Panc1 (cell line): Measurements from ENCODE around the gene KLHL41. TPM values are rescaled to one million over a fixed set of nuclear protein-coding genes. Genes with fewer than 3 reads are reported as not detected.
"Not testable (repeated sequence)": the region's sequence is repeated elsewhere in the genome, so short reads cannot be mapped to it uniquely, and the experiment has no call there.

Source experiments
- ATAC-seq: fragments of 200-7000 bp; cut with Tn5 transposase; 2 replicates; pipeline ENCODE4 v1.9.1; 2020; ENCODE audit warnings: mild to moderate bottlenecking, moderate library complexity
- BruUV-seq: library from RNA; stranded (reverse); fragments of 400-500 nt; replicated peaks from 2 replicates; lab custom pipeline; 2021; lab: Mats Ljungman, UMichigan
- CTCF ChIA-PET: fragments of 300-600 bp; sonication (Branson Sonifier 250); formaldehyde crosslinking; loops from one replicate; lab custom pipeline; 2022; ENCODE audit warnings: antibody characterized with exemption; lab: Charles Lee
- POLR2A ChIA-PET: fragments of 300-600 bp; sonication (Branson Sonifier 250); formaldehyde crosslinking; loops from one replicate; lab custom pipeline; 2022; ENCODE audit warnings: antibody characterized with exemption; lab: Charles Lee
- DNase-seq: peaks from one replicate; pipeline ENCODE4 v3.0.0-alpha.2; 2010; ENCODE audit warnings: low read depth, low spot score
- H3K27ac ChIP-seq: 2 replicates; pipeline ENCODE4 v1.5.1; 2011; ENCODE audit warnings: mild to moderate bottlenecking, low read length, inconsistent platforms
- H3K27me3 ChIP-seq: fragments of 200-500 bp; sonication (Bioruptor generic); 2 replicates; pipeline ENCODE4 v1.6.0; 2014; ENCODE audit warnings: low read length, inconsistent platforms; ENCODE audit not compliant: control insufficient read depth, insufficient read depth
- H3K36me3 ChIP-seq: fragments of 200-500 bp; sonication (Bioruptor generic); 2 replicates; pipeline ENCODE4 v1.5.1; 2014; ENCODE audit warnings: inconsistent platforms, mild to moderate bottlenecking, low read length, moderate library complexity; ENCODE audit not compliant: control insufficient read depth, insufficient read depth
- H3K4me1 ChIP-seq: 2 replicates; pipeline ENCODE4 v1.5.1; 2011; ENCODE audit warnings: inconsistent platforms, mild to moderate bottlenecking, low read length, moderate library complexity; ENCODE audit not compliant: control insufficient read depth, insufficient read depth
- H3K4me3 ChIP-seq, 2 experiments: 2 replicates each; pipeline ENCODE4 v1.5.1; 2011 to 2012; ENCODE audit warnings: low read depth in 2 of 2, low read length in 2 of 2, mild to moderate bottlenecking in 2 of 2, inconsistent platforms in 1 of 2, moderate library complexity in 1 of 2
- H3K9me3 ChIP-seq: fragments of 200-500 bp; sonication (Bioruptor generic); 2 replicates; pipeline ENCODE4 v1.5.1; 2014; ENCODE audit warnings: low read depth, mild to moderate bottlenecking, inconsistent platforms, low read length, moderate library complexity; ENCODE audit not compliant: control insufficient read depth, insufficient read depth
- REST ChIP-seq, 2 experiments: IDR thresholded peaks; 2 replicates each; pipeline ENCODE4 v1.6.1; 2011 to 2012; ENCODE audit warnings: low read depth in 2 of 2, control low read depth in 1 of 2, low read length in 1 of 2, mild to moderate bottlenecking in 1 of 2, moderate library complexity in 1 of 2; ENCODE audit not compliant: insufficient read depth in 1 of 2
- SIN3A ChIP-seq: IDR thresholded peaks from 2 replicates; pipeline ENCODE4 v1.6.1; 2012; ENCODE audit warnings: low read depth, mild to moderate bottlenecking, low read length, moderate library complexity, borderline replicate concordance; ENCODE audit not compliant: insufficient read depth
- TCF7L2 ChIP-seq: IDR thresholded peaks from 2 replicates; pipeline ENCODE4 v1.6.1; 2011; ENCODE audit warnings: mild to moderate bottlenecking, low read depth, low read length, inconsistent platforms
- in situ Hi-C: cut with HindIII; loops from 2 replicates; pipeline ENCODE4 v1.10.0; 2016; ENCODE audit warnings: low sequenced_read_pairs, low pct_unique_long_range_greater_than_20kb
- intact Hi-C: fragments of 100-400 bp; cut with micrococcal nuclease; formaldehyde crosslinking; loops from one replicate; pipeline ENCODE4 v1.10.0; 2022; ENCODE audit not compliant: unreplicated experiment
- total RNA-seq: library from RNA; stranded (reverse); gene quantifications from one replicate; pipeline ENCODE4 v1.2.1, GENCODE V29; 2021; ENCODE audit not compliant: unreplicated experiment
- TF ChIP-seq, protein P1 (sequence below): fragments of 450-650 bp; IDR thresholded peaks from 2 replicates; pipeline ENCODE4 v1.5.1; 2017; ENCODE audit warnings: mild to moderate bottlenecking

KLHL41 gene
- total RNA-seq, 1 experiment from 2014 or later: 0.72 TPM

- Histone ChIP-seq H3K27ac (no peak overlapping the region), H3K27me3 (no peaks in the 10 kb centered on the region), H3K36me3 (no peaks in the 10 kb centered on the region), H3K4me1 (no peaks in the 10 kb centered on the region), H3K9me3 (no peaks in the 10 kb centered on the region), H3K4me3 (no peak overlapping the region)
- BruUV-seq: no TSS peak
- in situ Hi-C loops: no loop called here
- TF ChIP-seq TCF7L2 (no peak), SIN3A (no peak)
- intact Hi-C loops: no loop called here
- ChIA-PET CTCF (no interaction called here), POLR2A (interaction anchor here (0.6 kb wide), 1 partner anchor 22 kb away, joined by 8 read pairs; no protein-coding TSS in a partner anchor)
- DNase-seq (no peak), ATAC-seq (no peak)
Observed at GRCh38 chr2:169525434-169525833, 15.9 kb downstream of the KLHL41 start.

GRCh38 chr2:169526451-169526850 lies 16.9 kb downstream of the KLHL41 start:
- H3K27me3 ChIP-seq: no peaks in the 10 kb centered on the region
- no peaks in the 10 kb centered on the region for H3K9me3 ChIP-seq
- DNase-seq: no peak
- ATAC-seq: no peak
- in situ Hi-C loops: no loop called here
- H3K27ac ChIP-seq: no peak overlapping the region
- no peaks in the 10 kb centered on the region for H3K4me1 ChIP-seq
- ChIA-PET POLR2A (no interaction called here), CTCF (no interaction called here)
- H3K4me3 ChIP-seq: no peak overlapping the region
- H3K36me3 ChIP-seq: no peaks in the 10 kb centered on the region
- TF ChIP-seq REST (IDR thresholded peaks at IDR 0.05; ENCODE audit: insufficient read depth in 1 of 2, low read depth in 2 of 2, low read length in 1 of 2) (no peak), SIN3A (no peak), TCF7L2 (no peak)
- no TSS peak for BruUV-seq
- intact Hi-C loops: no loop called here

DNA sequence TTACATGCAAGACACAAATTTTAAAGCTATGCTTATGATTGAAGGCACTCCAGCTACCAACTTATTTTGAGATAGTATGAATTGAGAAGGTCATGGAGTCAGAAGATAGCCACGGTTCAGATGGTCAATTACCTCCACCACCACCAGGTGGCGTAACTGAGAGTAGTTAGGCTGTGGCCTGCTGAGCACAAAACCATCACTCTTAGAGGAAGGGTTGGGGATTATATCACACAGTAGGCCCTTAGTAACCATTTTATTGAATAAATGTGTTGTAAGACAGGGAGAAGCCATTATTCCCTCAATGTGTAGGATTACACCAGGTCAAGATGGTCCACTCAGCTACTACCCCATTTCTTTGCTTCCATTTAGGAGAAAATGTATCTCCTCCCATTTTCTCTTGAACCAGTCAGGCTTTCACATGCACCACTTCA lies 18.8 kb downstream of the KLHL41 start:
- H3K27me3 ChIP-seq: no peaks in the 10 kb centered on the region
- intact Hi-C loops: no loop called here
- no peak overlapping the region for H3K27ac ChIP-seq
- no TSS peak for BruUV-seq
- CTCF ChIA-PET: interaction anchor here (0.6 kb wide), 1 partner anchor 196 kb away, joined by 6 read pairs; no protein-coding TSS in a partner anchor
- TF ChIP-seq REST (IDR thresholded peaks at IDR 0.05; ENCODE audit: insufficient read depth in 1 of 2, low read depth in 2 of 2, low read length in 1 of 2): no peak
- TF ChIP-seq, protein P1, sequence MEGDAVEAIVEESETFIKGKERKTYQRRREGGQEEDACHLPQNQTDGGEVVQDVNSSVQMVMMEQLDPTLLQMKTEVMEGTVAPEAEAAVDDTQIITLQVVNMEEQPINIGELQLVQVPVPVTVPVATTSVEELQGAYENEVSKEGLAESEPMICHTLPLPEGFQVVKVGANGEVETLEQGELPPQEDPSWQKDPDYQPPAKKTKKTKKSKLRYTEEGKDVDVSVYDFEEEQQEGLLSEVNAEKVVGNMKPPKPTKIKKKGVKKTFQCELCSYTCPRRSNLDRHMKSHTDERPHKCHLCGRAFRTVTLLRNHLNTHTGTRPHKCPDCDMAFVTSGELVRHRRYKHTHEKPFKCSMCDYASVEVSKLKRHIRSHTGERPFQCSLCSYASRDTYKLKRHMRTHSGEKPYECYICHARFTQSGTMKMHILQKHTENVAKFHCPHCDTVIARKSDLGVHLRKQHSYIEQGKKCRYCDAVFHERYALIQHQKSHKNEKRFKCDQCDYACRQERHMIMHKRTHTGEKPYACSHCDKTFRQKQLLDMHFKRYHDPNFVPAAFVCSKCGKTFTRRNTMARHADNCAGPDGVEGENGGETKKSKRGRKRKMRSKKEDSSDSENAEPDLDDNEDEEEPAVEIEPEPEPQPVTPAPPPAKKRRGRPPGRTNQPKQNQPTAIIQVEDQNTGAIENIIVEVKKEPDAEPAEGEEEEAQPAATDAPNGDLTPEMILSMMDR: peak; percentile 89
- POLR2A ChIA-PET: no interaction called here
- in situ Hi-C loops: no loop called here
- no peaks in the 10 kb centered on the region for H3K4me1 ChIP-seq
- no peaks in the 10 kb centered on the region for H3K36me3 ChIP-seq
- peak; percentile 88; the same call in 1 of the 2 replicates for ATAC-seq
- H3K9me3 ChIP-seq: no peaks in the 10 kb centered on the region
- H3K4me3 ChIP-seq: no peak overlapping the region
- DNase-seq: peak; percentile 54

DNA sequence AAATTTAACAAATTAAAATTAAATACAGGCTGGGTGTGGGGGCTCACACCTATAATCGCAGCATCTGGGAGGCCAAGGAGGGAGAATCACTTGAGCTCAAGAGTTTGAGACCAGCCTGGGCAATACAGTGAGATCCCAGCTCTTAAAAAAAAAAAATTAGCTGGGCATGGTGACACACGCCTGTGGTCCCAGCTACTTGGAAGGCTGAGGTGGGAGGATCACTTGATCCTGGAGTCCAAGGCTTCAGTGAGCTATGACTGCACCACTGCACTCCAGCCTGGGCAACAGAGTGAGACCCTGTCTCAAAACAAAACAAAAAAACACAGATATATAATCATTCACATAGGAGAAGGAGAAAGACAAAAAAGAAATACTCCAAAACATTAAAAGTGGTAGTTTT lies 30.0 kb downstream of the KLHL41 start:
- H3K9me3 ChIP-seq, CTCF ChIA-PET, BruUV-seq, H3K27ac ChIP-seq, ATAC-seq, POLR2A ChIA-PET, H3K4me1 ChIP-seq, H3K27me3 ChIP-seq, H3K36me3 ChIP-seq, H3K4me3 ChIP-seq, DNase-seq, in situ Hi-C loops, intact Hi-C loops: not testable (repeated sequence)
